Measurements from ENCODE around the gene PTPRO. TPM values are rescaled to one million over a fixed set of nuclear protein-coding genes. Genes with fewer than 3 reads are reported as not detected.

The PTPRO gene
- total RNA-seq, 1 experiment from 2014 or later: 0.52 TPM

DNA sequence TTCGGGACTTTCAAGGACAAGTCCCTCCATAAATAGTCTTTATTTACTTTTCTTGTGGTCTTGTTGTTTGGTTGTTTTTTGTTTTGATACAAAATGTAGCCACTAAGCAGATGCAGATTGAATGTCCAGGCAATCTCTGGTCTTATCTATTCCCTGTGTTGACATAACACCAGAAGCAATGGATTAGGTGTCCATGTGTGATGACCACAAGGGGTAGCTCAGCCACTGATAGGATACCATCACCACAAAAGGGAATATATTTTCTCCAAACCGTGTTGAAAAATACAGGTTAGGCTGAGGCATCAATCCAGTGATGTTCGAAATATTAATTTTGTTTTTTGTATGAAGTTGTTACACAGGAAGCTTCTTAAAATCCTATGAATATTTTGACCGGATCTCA, 270.6 kb downstream of the PTPRO start:
- no peak for DNase-seq

More for the DNA sequence above, 270.6 kb downstream of the PTPRO start:
- Mint-ChIP-seq H3K27me3 (ENCODE audit: low read depth) (peaks cover 16% of the 10 kb centered on the region), H3K4me3 (no peak overlapping the region), H3K36me3 (ENCODE audit: insufficient read depth in 1 of 3, low read depth in 3 of 3) (no peaks in the 10 kb centered on the region), H3K4me1 (peaks cover 14 to 16% of the 10 kb centered on the region in 2 experiments), H3K9me3 (no peaks in the 10 kb centered on the region), H3K27ac (no peak overlapping the region)
- Histone ChIP-seq H3K79me2 (ENCODE audit: insufficient read depth, low read length) (no peaks in the 10 kb centered on the region), H3K23ac (ENCODE audit: insufficient read length, low read depth, low read length) (no peak overlapping the region), H3K4me1 (ENCODE audit: insufficient read depth, low read length) (no peaks in the 10 kb centered on the region), H3K9ac (ENCODE audit: extremely low read depth, insufficient read length, low read length) (no peak overlapping the region), H2BK15ac (ENCODE audit: low read depth, low read length) (no peak overlapping the region), H2AFZ (ENCODE audit: low read length) (no peak overlapping the region), H2BK20ac (ENCODE audit: low read depth, low read length, poor library complexity, severe bottlenecking) (no peak overlapping the region), H3K18ac (ENCODE audit: insufficient read length, low read depth, low read length) (no peak overlapping the region), H3K27me3 (ENCODE audit: insufficient read depth, low read length) (no peaks in the 10 kb centered on the region), H3K14ac (ENCODE audit: insufficient read depth, low read length) (no peak overlapping the region), H4K20me1 (ENCODE audit: control insufficient read depth, insufficient read depth, insufficient read length) (no peaks in the 10 kb centered on the region), H3K4ac (ENCODE audit: low read depth, low read length) (no peak overlapping the region), H2BK120ac (ENCODE audit: low read depth, low read length, poor library complexity, severe bottlenecking) (no peak overlapping the region), H2AK5ac (ENCODE audit: insufficient read length, low read length) (no peak overlapping the region), H3K9me3 (ENCODE audit: control insufficient read depth, low read depth, low read length) (no peaks in the 10 kb centered on the region), H3K4me2 (ENCODE audit: insufficient read depth, insufficient read length, low read length) (no peak overlapping the region), H3K56ac (ENCODE audit: insufficient read length, low read depth, low read length) (no peak overlapping the region), H4K5ac (ENCODE audit: insufficient read length, low read depth, low read length) (no peak overlapping the region), H4K8ac (replicated peaks; ENCODE audit: insufficient read length, low read depth, low read length) (no peak overlapping the region), H2BK5ac (ENCODE audit: insufficient read length, low read length) (no peak overlapping the region), H3T11ph (ENCODE audit: low read length) (no peak overlapping the region), H3K23me2 (ENCODE audit: insufficient read length, low read depth, low read length, poor library complexity, severe bottlenecking) (no peaks in the 10 kb centered on the region), H3K27ac (ENCODE audit: insufficient read length, low read depth, low read length) (no peak overlapping the region), H3K79me1 (ENCODE audit: insufficient read depth, low read depth, low read length, poor library complexity, severe bottlenecking) (no peaks in the 10 kb centered on the region), H2BK12ac (ENCODE audit: insufficient read length, low read depth, low read length) (no peak overlapping the region), H4K91ac (ENCODE audit: insufficient read length, low read depth, low read length) (no peak overlapping the region)
- no CpG with 5 or more reads among the region's 4 CpGs for WGBS (ENCODE audit: extremely low coverage, insufficient read length, low lambda C conversion rate)
- TF ChIP-seq, protein P1, sequence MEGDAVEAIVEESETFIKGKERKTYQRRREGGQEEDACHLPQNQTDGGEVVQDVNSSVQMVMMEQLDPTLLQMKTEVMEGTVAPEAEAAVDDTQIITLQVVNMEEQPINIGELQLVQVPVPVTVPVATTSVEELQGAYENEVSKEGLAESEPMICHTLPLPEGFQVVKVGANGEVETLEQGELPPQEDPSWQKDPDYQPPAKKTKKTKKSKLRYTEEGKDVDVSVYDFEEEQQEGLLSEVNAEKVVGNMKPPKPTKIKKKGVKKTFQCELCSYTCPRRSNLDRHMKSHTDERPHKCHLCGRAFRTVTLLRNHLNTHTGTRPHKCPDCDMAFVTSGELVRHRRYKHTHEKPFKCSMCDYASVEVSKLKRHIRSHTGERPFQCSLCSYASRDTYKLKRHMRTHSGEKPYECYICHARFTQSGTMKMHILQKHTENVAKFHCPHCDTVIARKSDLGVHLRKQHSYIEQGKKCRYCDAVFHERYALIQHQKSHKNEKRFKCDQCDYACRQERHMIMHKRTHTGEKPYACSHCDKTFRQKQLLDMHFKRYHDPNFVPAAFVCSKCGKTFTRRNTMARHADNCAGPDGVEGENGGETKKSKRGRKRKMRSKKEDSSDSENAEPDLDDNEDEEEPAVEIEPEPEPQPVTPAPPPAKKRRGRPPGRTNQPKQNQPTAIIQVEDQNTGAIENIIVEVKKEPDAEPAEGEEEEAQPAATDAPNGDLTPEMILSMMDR (conservative IDR thresholded peaks at IDR 0.05): no peak; the same call in 2 of the 3 replicates

Data from H9 (cell line).